ENCODE measurements around the gene NECTIN3.

Gene NECTIN3

GRCh38 chr3:111210866-111211564 lies 139.4 kb downstream of the NECTIN3 start:
- DNase-seq, result no peak

- DNase-seq, result no peak
Measured at GRCh38 chr3:111212511-111212910, 140.9 kb downstream of the NECTIN3 start.

GRCh38 chr3:111215481-111215880 lies 143.9 kb downstream of the NECTIN3 start:
- no peak for DNase-seq

GRCh38 chr3:111218615-111219014 lies 147.0 kb downstream of the NECTIN3 start:
- no peak for DNase-seq

- DNase-seq, result no peak
Measured at GRCh38 chr3:111227216-111227615, 155.6 kb downstream of the NECTIN3 start.

- no peak for DNase-seq
Measured at GRCh38 chr3:111229301-111229700, 157.7 kb downstream of the NECTIN3 start.

- DNase-seq, result no peak
Measured at GRCh38 chr3:111236836-111237713, 165.5 kb downstream of the NECTIN3 start.

- DNase-seq, result no peak
Measured at GRCh38 chr3:111237946-111238345, 166.3 kb downstream of the NECTIN3 start.

GRCh38 chr3:111238885-111239284 lies 167.3 kb downstream of the NECTIN3 start:
- DNase-seq, result no peak

GRCh38 chr3:111241960-111242359 lies 170.3 kb downstream of the NECTIN3 start:
- DNase-seq, result no peak
